Stimulated activated CD8-positive, alpha-beta memory T cell treated with anti-CD3 and anti-CD28 coated beads, Interleukin-12 subunit alpha, Interleukin-12 subunit beta, amount 100 ng/mL, for 24 hours (primary cell): Measurements from ENCODE around the gene STAT5B.
"Not testable (repeated sequence)": the region's sequence is repeated elsewhere in the genome, so short reads cannot be mapped to it uniquely, and the experiment has no call there.

ENCODE experiments used
- DNase-seq: peaks from one replicate; pipeline ENCODE4 v3.0.0-alpha.2; 2020; ENCODE audit errors: extremely low read depth

Gene STAT5B

GRCh38 chr17:42306385-42306667 lies 30.1 kb upstream of the STAT5B start:
- no peak for DNase-seq

- no peak for DNase-seq
These were observed 29.6 kb upstream of the STAT5B start for GRCh38 chr17:42305543-42306384.

- DNase-seq: not testable (repeated sequence)
These were observed 28.8 kb upstream of the STAT5B start for GRCh38 chr17:42305031-42305330.

GRCh38 chr17:42304187-42305030 lies 28.2 kb upstream of the STAT5B start:
- DNase-seq: no peak

- DNase-seq: no peak
These were observed 27.5 kb upstream of the STAT5B start for GRCh38 chr17:42303694-42304093.

- no peak for DNase-seq
These were observed 24.8 kb upstream of the STAT5B start for GRCh38 chr17:42301022-42301421.

- DNase-seq: not testable (repeated sequence)
These were observed 23.7 kb upstream of the STAT5B start for GRCh38 chr17:42299913-42300312.

- not testable (repeated sequence) for DNase-seq
These were observed 23.2 kb upstream of the STAT5B start for GRCh38 chr17:42299361-42299760.

- DNase-seq: not testable (repeated sequence)
These were observed 21.6 kb upstream of the STAT5B start for GRCh38 chr17:42297775-42298174.

GRCh38 chr17:42296012-42296411 lies 19.8 kb upstream of the STAT5B start:
- DNase-seq: no peak

GRCh38 chr17:42294469-42295398 lies 18.5 kb upstream of the STAT5B start:
- no peak for DNase-seq

- DNase-seq: no peak
These were observed 14.9 kb upstream of the STAT5B start for GRCh38 chr17:42291129-42291528.

- DNase-seq: no peak
These were observed 14.4 kb upstream of the STAT5B start for GRCh38 chr17:42290577-42290976.

GRCh38 chr17:42289611-42290181 lies 13.5 kb upstream of the STAT5B start:
- no peak for DNase-seq

GRCh38 chr17:42288803-42289610 lies 12.8 kb upstream of the STAT5B start:
- DNase-seq: no peak

GRCh38 chr17:42287977-42288802 lies 12.0 kb upstream of the STAT5B start, which contains the start of gene STAT5A:
TSS of gene STAT5A (plus strand) at chr17:42288498. CDS start at chr17:42289412, 914 bp downstream.
- DNase-seq: no peak

- DNase-seq: no peak
These were observed 11.2 kb upstream of the STAT5B start for GRCh38 chr17:42287305-42287976.

GRCh38 chr17:42286411-42287221 lies 10.4 kb upstream of the STAT5B start:
- no peak for DNase-seq
